ENCODE measurements around the gene PCDHGB4. TPM values are rescaled to one million over a fixed set of nuclear protein-coding genes. Genes with fewer than 3 reads are reported as not detected.

PCDHGB4 gene
- total and polyA plus RNA-seq, 2 of the 8 experiments (the other 6 are each of a cell fraction or from before 2014, with no cell fraction given) = 8.0 to 9.1 TPM

- TF ChIP-seq CBX5 (IDR thresholded peaks at IDR 0.05; ENCODE audit: low read depth, low read length) (no peak), JUND (IDR thresholded peaks at IDR 0.05; ENCODE audit: low read length) (no peak), POLR2A (IDR thresholded peaks at IDR 0.05; ENCODE audit: control extremely low read depth in 1 of 2, low read depth in 2 of 2, low read length in 2 of 2) (no peak)
Measured at GRCh38 chr5:141398608-141399007, 11.1 kb downstream of the PCDHGB4 start (continued).

Data from H1 (cell line).